Uterus (tissue), 2 donors: Measurements from ENCODE around the gene THAP6.

Experiments used
- POLR2A ChIP-seq, 2 donors: fragments of 450-650 bp; IDR thresholded peaks; one replicate each; pipeline ENCODE4 v1.6.1; 2016; ENCODE audit warnings: antibody characterized with exemption in 2 of 2, mild to moderate bottlenecking in 1 of 2, moderate library complexity in 1 of 2
- TF ChIP-seq, protein P1 (sequence below), 4 experiments: fragments of 200-600 bp in 2 of 4; fragments of 450-650 bp in 2 of 4; sonication (generic) in 2 of 4; IDR thresholded peaks; one replicate each; pipeline ENCODE4 v1.5.1; 2016 to 2019; ENCODE audit warnings: antibody characterized with exemption in 4 of 4, mild to moderate bottlenecking in 2 of 4, moderate library complexity in 1 of 4

DNA sequence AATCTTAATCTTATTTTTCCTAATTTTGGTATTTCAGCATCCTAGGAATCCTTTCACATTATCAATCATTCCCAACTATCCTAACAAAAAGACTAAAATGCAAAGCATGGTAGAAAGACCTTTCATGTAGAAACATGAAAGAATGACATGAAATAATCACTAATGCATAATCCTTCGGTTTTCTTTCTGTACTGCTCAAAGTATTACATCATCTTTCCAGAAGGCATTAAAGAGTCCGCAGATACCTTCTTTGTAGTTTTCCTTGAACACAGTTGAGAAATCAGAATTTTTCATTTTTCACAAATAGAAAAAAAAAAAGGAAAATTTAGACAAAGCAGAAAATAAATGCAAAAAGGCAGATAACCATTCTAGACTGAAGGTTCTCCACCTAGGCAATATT, 11.6 kb upstream of the THAP6 start:
- TF ChIP-seq, protein P1, sequence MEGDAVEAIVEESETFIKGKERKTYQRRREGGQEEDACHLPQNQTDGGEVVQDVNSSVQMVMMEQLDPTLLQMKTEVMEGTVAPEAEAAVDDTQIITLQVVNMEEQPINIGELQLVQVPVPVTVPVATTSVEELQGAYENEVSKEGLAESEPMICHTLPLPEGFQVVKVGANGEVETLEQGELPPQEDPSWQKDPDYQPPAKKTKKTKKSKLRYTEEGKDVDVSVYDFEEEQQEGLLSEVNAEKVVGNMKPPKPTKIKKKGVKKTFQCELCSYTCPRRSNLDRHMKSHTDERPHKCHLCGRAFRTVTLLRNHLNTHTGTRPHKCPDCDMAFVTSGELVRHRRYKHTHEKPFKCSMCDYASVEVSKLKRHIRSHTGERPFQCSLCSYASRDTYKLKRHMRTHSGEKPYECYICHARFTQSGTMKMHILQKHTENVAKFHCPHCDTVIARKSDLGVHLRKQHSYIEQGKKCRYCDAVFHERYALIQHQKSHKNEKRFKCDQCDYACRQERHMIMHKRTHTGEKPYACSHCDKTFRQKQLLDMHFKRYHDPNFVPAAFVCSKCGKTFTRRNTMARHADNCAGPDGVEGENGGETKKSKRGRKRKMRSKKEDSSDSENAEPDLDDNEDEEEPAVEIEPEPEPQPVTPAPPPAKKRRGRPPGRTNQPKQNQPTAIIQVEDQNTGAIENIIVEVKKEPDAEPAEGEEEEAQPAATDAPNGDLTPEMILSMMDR (IDR thresholded peaks at IDR 0.05): no peak
- no peak for TF ChIP-seq POLR2A (IDR thresholded peaks at IDR 0.05)
